ENCODE measurements around the gene MYO18A.

DNA sequence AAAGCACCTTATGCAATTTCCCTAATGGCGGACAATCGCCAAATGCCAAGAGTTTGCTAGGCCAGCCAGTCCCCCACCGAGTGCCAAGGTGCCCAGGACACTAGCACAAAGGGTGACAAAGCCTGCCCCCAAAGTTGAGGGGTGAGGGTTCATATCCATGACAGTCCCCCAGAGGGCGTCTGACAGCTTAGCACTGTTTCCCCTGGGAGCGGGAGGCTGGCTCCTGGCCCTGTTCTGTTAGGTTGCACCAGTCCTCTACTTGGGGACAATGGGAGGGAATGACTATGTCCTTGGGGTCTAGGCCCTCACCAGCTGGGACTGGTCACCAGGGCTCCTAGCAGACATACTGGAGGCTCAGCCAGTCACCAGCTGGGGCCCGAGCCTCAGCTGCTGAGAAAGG lies 66.9 kb downstream of the MYO18A start:
- TF ChIP-seq, protein P1, sequence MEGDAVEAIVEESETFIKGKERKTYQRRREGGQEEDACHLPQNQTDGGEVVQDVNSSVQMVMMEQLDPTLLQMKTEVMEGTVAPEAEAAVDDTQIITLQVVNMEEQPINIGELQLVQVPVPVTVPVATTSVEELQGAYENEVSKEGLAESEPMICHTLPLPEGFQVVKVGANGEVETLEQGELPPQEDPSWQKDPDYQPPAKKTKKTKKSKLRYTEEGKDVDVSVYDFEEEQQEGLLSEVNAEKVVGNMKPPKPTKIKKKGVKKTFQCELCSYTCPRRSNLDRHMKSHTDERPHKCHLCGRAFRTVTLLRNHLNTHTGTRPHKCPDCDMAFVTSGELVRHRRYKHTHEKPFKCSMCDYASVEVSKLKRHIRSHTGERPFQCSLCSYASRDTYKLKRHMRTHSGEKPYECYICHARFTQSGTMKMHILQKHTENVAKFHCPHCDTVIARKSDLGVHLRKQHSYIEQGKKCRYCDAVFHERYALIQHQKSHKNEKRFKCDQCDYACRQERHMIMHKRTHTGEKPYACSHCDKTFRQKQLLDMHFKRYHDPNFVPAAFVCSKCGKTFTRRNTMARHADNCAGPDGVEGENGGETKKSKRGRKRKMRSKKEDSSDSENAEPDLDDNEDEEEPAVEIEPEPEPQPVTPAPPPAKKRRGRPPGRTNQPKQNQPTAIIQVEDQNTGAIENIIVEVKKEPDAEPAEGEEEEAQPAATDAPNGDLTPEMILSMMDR (IDR thresholded peaks at IDR 0.05 in 2 of 3, conservative IDR thresholded peaks at IDR 0.05 in 1 of 3; ENCODE audit: borderline replicate concordance in 1 of 3, insufficient read depth in 1 of 3, low read depth in 2 of 3, low read length in 2 of 3): 0 out of 6 replicates have a peak, but pooled peaks of 1 of the 3 experiments have one; percentile 8
- no peak for TF ChIP-seq POLR2A (IDR thresholded peaks at IDR 0.05; ENCODE audit: borderline replicate concordance, extremely low read depth, insufficient read depth, insufficient read length)
- TF ChIP-seq POLR2AphosphoS5 (IDR thresholded peaks at IDR 0.05; ENCODE audit: low read depth, low read length): no peak
- TF ChIP-seq ZNF274 (IDR thresholded peaks at IDR 0.05; ENCODE audit: low read depth, low read length): no peak
- no peak for TF ChIP-seq RAD21 (IDR thresholded peaks at IDR 0.05; ENCODE audit: low read depth)
- TF ChIP-seq, protein P2, sequence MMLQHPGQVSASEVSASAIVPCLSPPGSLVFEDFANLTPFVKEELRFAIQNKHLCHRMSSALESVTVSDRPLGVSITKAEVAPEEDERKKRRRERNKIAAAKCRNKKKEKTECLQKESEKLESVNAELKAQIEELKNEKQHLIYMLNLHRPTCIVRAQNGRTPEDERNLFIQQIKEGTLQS (IDR thresholded peaks at IDR 0.05): no peak

All from HCT116 (cell line).